ENCODE results near the gene ZNF385D. TPM values are rescaled to one million over a fixed set of nuclear protein-coding genes. Genes with fewer than 3 reads are reported as not detected.

Gene ZNF385D, protein sequence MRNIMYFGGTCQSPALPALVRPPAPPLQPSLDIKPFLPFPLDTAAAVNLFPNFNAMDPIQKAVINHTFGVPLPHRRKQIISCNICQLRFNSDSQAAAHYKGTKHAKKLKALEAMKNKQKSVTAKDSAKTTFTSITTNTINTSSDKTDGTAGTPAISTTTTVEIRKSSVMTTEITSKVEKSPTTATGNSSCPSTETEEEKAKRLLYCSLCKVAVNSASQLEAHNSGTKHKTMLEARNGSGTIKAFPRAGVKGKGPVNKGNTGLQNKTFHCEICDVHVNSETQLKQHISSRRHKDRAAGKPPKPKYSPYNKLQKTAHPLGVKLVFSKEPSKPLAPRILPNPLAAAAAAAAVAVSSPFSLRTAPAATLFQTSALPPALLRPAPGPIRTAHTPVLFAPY
- 1.1 to 22.3 TPM (median 1.2 TPM) in 3 replicates for total RNA-seq
- long read RNA-seq, partial matches to known transcripts = 1 of 1 reads
- long read RNA-seq, other reads (novel, unspliced or antisense) = 0 of 1 reads

DNA sequence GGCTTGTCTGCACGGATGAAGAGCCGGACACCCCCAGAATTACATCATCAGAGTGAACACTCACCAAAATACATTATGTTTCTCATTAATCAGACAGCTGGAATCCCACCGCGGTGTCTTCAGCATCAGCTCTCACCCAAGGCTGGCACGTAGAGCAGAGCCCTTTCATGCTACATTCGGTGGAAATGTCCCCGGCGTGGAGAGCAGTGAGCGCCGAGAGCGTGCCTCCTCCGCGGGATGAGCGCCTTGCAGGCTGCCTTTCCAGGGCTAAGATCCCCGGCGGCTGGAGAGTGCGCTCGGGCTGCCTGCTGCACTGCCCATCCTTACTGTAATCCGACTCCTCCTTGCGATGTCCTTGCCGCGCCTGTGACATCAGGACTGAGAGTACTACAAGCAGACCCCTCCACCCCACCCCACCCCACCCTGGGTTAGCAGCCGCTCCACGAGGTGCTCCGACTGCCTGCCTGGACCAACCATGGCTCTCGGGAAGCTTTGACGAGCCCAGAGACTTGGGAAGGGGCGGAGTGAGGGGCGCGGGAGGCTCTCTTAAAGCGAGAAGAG lies at the start of gene ZNF385D:
TSS of gene ZNF385D (minus strand) at position 380 of the 561 bp plus-strand sequence. CDS start at position 86, 294 bp downstream.
- Mint-ChIP-seq H3K4me1 (ENCODE audit: low read depth) (peaks cover 23% of the 10 kb centered on the region), H3K36me3 (ENCODE audit: low read depth) (no peaks in the 10 kb centered on the region), H3K4me3 (ENCODE audit: unreplicated experiment) (peak within 1 kb of the TSS; percentile 50), H3K9me3 (ENCODE audit: low read depth) (no peaks in the 10 kb centered on the region), H3K27ac (ENCODE audit: unreplicated experiment) (no peak within 1 kb of the TSS), H3K27me3 (ENCODE audit: low read depth) (peaks cover 9% of the 10 kb centered on the region)
- TF ChIP-seq CTCF (IDR thresholded peaks at IDR 0.05) = no peak
- peak; percentile 91 for DNase-seq (ENCODE audit: low spot score)

DNA sequence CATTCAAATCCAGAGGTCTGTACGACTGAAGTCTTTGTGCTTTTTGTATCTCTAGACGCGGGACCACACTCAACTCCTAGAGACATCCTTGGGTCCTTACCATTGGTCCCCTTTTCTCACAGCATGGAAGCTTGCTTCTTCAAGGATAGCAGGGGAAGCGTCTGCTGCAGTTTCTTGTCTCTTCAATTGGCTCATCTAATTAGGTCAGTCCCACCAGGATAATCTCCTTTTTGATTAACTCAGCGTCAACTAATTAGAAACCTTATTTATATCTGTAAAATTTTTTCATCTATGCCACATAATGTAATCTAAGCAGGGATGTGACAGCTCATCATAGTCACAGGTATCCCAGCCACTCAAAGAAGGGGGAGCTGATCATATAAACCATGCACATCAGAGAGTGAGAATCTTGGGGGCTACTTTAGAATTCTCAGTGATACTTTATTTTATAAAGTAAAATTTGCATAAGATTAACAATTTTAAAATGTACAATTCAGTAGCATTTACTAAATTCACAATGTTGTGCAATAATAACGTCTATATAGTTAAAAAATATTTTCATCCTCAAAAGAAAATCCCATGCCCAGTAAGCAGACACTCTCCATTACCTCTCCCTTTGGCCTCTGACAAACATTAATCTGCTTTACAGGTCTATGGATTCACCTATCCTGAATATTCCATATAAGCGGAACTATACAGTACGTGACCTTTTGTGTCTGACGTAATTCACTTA lies 47.5 kb upstream of the ZNF385D start:
- no peaks in the 10 kb centered on the region for H3K27me3 Mint-ChIP-seq (ENCODE audit: low read depth)
- no peak overlapping the region for H3K4me3 Mint-ChIP-seq (ENCODE audit: unreplicated experiment)
- TF ChIP-seq CTCF (IDR thresholded peaks at IDR 0.05) = no peak
- H3K36me3 Mint-ChIP-seq (ENCODE audit: low read depth) = peaks cover 1% of the 10 kb centered on the region
- no peak overlapping the region for H3K27ac Mint-ChIP-seq (ENCODE audit: unreplicated experiment)
- H3K9me3 Mint-ChIP-seq (ENCODE audit: low read depth) = peaks cover 34% of the 10 kb centered on the region
- H3K4me1 Mint-ChIP-seq (ENCODE audit: low read depth) = peaks cover 11% of the 10 kb centered on the region
- no peak for DNase-seq (ENCODE audit: low spot score)

GRCh38 chr3:21795921-21796320 lies 44.9 kb upstream of the ZNF385D start:
- Mint-ChIP-seq H3K9me3 (ENCODE audit: low read depth) (peaks cover 28% of the 10 kb centered on the region), H3K4me1 (ENCODE audit: low read depth) (peaks cover 5% of the 10 kb centered on the region), H3K27me3 (ENCODE audit: low read depth) (no peaks in the 10 kb centered on the region), H3K4me3 (ENCODE audit: unreplicated experiment) (no peak overlapping the region), H3K27ac (ENCODE audit: unreplicated experiment) (no peak overlapping the region), H3K36me3 (ENCODE audit: low read depth) (peaks cover 1% of the 10 kb centered on the region)
- TF ChIP-seq CTCF (IDR thresholded peaks at IDR 0.05) = no peak
- DNase-seq (ENCODE audit: low spot score) = no peak

- no peak overlapping the region for H3K4me3 Mint-ChIP-seq (ENCODE audit: unreplicated experiment)
- H3K4me1 Mint-ChIP-seq (ENCODE audit: low read depth) = peaks cover 5% of the 10 kb centered on the region
- no peak overlapping the region for H3K27ac Mint-ChIP-seq (ENCODE audit: unreplicated experiment)
- peaks cover 25% of the 10 kb centered on the region for H3K9me3 Mint-ChIP-seq (ENCODE audit: low read depth)
- TF ChIP-seq CTCF (IDR thresholded peaks at IDR 0.05) = no peak
- DNase-seq (ENCODE audit: low spot score) = no peak
- H3K36me3 Mint-ChIP-seq (ENCODE audit: low read depth) = peaks cover 1% of the 10 kb centered on the region
- H3K27me3 Mint-ChIP-seq (ENCODE audit: low read depth) = no peaks in the 10 kb centered on the region
These were observed 44.3 kb upstream of the ZNF385D start for GRCh38 chr3:21795152-21795837.

Data from chondrocyte (in vitro differentiated cells).